BJ (cell line): Measurements from ENCODE around the gene UBC. TPM values are rescaled to one million over a fixed set of nuclear protein-coding genes. Genes with fewer than 3 reads are reported as not detected.
A peak's percentile ranks its signal among the peaks of the same experiment; 100 is the strongest.
"Not testable (repeated sequence)": the region's sequence is repeated elsewhere in the genome, so short reads cannot be mapped to it uniquely, and the experiment has no call there.

ENCODE experiments used
- CTCF ChIA-PET: fragments of 350-600 bp; formaldehyde crosslinking; extraction: SDS; loops from one replicate; lab custom pipeline; 2021; ENCODE audit warnings: antibody characterized with exemption, inconsistent platforms; lab: Yijun Ruan, JAX
- POLR2A ChIA-PET: fragments of 300-600 bp; sonication (Branson Sonifier 250); formaldehyde crosslinking; extraction: SDS; loops from one replicate; lab custom pipeline; 2021; ENCODE audit warnings: antibody characterized with exemption; lab: Charles Lee
- DNase-seq: peaks from one replicate; pipeline ENCODE4 v3.0.0-alpha.2; 2011; ENCODE audit warnings: low read depth
- H3K27me3 ChIP-seq: 2 replicates; pipeline ENCODE4 v1.6.0; 2011; ENCODE audit warnings: low read length; ENCODE audit not compliant: control insufficient read depth, insufficient read depth
- H3K36me3 ChIP-seq: 2 replicates; pipeline ENCODE4 v1.5.1; 2011; ENCODE audit warnings: low read length; ENCODE audit not compliant: control insufficient read depth, insufficient read depth
- H3K4me3 ChIP-seq: 2 replicates; pipeline ENCODE4 v1.5.1; 2011; ENCODE audit warnings: low read depth, mild to moderate bottlenecking, control low read depth, low read length
- CTCF ChIP-seq: IDR thresholded peaks from 2 replicates; pipeline ENCODE4 v1.5.1; 2011; ENCODE audit warnings: low read depth, mild to moderate bottlenecking, control low read depth, inconsistent platforms, low read length, moderate library complexity; ENCODE audit not compliant: insufficient read depth
- polyA plus RNA-seq: library from polyadenylated mRNA; depleted of rRNA; stranded (reverse); fragments of >200 nt; gene quantifications from 2 replicates; pipeline ENCODE4 v1.2.3, GENCODE V29; 2011

The UBC gene
- polyA plus RNA-seq, 1 experiment: 2,374 TPM

- no peak for TF ChIP-seq CTCF
- CTCF ChIA-PET: interaction anchor here (1.8 to 4.3 kb wide), 2 partner anchors 14 to 19 kb away, joined by 7 to 35 read pairs; no protein-coding TSS in a partner anchor
- H3K36me3 ChIP-seq: no peaks in the 10 kb centered on the region
- no peak for DNase-seq
- POLR2A ChIA-PET: no interaction called here
- no peaks in the 10 kb centered on the region for H3K27me3 ChIP-seq
- H3K4me3 ChIP-seq: no peak overlapping the region
These were observed 6.0 kb upstream of the UBC start for GRCh38 chr12:124920353-124920935.

- H3K36me3 ChIP-seq: no peaks in the 10 kb centered on the region
- H3K27me3 ChIP-seq: no peaks in the 10 kb centered on the region
- no peak for TF ChIP-seq CTCF
- no peak for DNase-seq
- POLR2A ChIA-PET: no interaction called here
- CTCF ChIA-PET: interaction anchor here (1.8 to 4.3 kb wide), 2 partner anchors 13 to 20 kb away, joined by 7 to 35 read pairs; no protein-coding TSS in a partner anchor
- H3K4me3 ChIP-seq: no peak overlapping the region
These were observed 5.3 kb upstream of the UBC start for GRCh38 chr12:124919521-124920352.

DNA sequence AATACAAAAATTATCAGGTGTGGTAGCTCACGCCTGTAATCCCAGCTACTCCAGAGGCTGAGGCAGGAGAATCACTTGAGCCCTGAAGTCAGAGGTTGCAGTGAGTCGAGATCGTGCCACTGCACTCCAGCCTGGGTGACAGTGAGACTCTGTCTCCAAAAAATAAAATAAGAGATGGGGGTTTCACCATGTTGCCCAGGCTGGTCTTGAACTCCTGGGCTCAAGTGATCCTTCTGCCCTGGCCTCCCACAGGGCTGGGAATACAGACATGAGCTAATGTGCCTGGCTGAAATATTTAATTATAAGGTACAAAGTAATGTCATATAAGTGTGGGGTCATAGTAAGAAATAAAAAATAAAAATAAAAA lies 4.2 kb upstream of the UBC start:
- not testable (repeated sequence) for H3K36me3 ChIP-seq, H3K4me3 ChIP-seq, H3K27me3 ChIP-seq, DNase-seq
- ChIA-PET POLR2A (interaction anchor here (1.9 kb wide), 1 partner anchor 21 kb away, joined by 5 read pairs; no protein-coding TSS in a partner anchor), CTCF (interaction anchor here (1.4 to 4.3 kb wide), 4 partner anchors 9 to 21 kb away, joined by 4 to 35 read pairs (median 8); no protein-coding TSS in a partner anchor)

DNA sequence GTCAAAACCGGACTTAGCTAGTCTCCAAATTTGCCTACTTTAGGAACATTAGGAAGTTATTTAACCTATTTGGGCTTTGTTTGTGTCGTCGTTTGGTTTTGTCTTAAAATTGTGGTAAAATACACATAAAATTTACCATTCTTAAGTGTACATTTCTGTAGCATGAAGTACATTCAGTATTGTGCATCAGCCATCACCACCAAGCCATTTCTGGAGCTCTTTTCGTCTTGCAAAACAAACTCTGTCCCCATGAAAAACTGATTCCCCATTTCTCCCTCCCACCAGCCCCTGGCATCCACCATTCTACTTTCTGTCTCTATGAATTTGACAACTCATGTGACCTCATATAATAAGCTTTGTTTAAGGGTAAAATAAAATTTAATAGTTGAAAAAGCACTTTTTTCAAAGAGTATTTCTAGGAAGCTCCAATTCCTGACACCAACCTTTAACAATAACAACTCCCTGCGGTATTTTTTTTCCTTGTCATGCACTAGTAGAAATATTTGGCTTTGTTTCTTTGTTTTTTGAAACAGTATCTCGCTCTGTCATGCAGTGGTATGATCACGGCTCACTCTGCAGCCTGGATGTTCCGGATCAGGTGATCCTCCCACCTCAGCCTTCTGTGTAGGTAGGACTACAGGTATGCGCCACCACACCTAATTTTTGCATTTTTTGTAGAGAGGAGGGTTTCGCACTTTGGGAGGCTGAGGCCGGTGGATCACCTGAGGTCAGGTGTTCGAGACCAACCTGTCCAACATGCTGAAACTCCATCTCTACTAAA lies 3.6 kb upstream of the UBC start:
- Histone ChIP-seq H3K27me3 (no peaks in the 10 kb centered on the region), H3K36me3 (no peaks in the 10 kb centered on the region; the same call in 1 of the 2 replicates), H3K4me3 (0 out of 2 replicates have a peak overlapping the region, but pooled peaks have one; percentile 4)
- CTCF ChIA-PET: interaction anchor here (1.4 to 4.3 kb wide), 3 partner anchors 9 to 22 kb away, joined by 4 to 35 read pairs (median 10); no protein-coding TSS in a partner anchor
- POLR2A ChIA-PET: interaction anchor here (0.6 to 1.9 kb wide), 2 partner anchors 22 to 23 kb away, joined by 3 to 5 read pairs; no protein-coding TSS in a partner anchor
- no peak for TF ChIP-seq CTCF
- DNase-seq: no peak

DNA sequence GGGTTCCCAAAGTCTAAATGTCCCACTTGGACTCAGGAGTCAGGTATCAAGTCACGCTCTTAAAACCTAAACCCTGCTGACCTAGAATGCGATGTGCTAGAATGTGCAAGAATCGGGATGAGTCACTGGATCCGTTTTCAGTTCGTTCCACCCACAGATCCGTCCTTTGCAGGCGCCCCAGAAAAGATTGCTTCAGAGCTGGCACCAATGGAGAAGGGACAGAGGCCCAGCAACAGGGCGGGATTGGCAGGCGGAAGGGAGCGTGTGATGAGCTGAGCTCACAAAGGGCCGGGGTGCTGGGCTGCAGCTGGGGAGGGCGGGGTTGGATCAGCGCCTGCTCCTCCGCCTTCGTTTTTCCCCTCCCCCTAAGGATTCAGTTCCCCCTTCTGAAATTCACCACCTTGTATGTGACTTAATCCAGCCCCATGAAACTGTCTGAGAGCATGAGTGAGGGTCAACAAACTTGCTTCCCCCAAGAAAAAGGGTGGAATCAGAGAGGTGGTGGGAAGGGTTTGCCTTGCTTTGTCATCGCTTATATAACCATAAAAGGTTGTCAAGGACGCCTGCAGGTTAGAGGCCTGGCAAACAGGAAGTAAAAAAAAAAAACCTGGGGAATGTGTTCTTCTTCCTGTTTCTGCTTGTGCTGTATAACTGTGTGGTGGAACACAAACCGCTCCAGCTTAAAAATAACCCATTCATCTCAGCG lies 2.8 kb upstream of the UBC start:
- peak; percentile 99 for DNase-seq
- ChIA-PET CTCF (interaction anchor here (1.4 to 4.3 kb wide), 3 partner anchors 10 to 22 kb away, joined by 4 to 35 read pairs (median 10); no protein-coding TSS in a partner anchor), POLR2A (interaction anchor here (0.6 to 1.9 kb wide), 4 partner anchors 13 to 1751 kb away, joined by 3 to 5 read pairs (median 4); no protein-coding TSS in a partner anchor)
- TF ChIP-seq CTCF: no peak
- peaks cover 3% of the 10 kb centered on the region; the same call in 1 of the 2 replicates for H3K36me3 ChIP-seq
- H3K27me3 ChIP-seq: no peaks in the 10 kb centered on the region
- peak overlapping the region; percentile 22; the same call in 1 of the 2 replicates for H3K4me3 ChIP-seq
